Measurements from ENCODE around the gene CACNB1.

DNA sequence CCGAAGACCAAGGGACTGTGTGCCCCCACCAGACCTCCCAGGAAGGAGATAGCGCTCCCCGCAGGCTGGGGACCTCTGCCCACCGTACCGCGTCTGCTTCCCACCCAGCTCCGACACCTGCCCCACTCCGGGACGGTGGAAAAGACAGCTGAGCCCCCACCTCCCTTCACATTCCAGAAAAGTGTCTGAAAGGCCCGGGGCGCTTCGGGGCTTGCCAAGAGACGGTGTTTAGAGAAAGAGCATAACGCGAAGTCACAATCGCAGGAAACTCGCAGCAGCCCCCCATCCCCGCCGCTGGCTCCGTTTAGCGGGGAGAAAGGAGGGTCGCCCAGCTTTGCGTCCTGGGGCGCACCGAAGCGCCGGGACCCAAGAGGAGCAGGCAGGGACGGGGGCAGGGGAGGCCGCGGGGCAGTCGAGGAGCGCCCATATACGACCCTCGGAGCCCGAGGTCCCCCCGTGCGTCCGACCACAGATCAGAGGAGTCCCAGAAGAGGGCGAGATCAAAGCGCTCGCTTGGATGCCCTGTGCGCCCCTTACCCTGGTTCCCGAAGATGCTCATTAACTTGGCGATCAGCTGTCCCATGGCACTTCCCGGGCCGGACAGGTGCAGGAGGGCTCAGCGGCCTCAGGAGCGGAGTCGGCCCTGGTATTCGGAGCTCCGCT is 32.2 kb downstream of the CACNB1 start:
- TF ChIP-seq CTCF (IDR thresholded peaks at IDR 0.05) (no peak), POLR2A (IDR thresholded peaks at IDR 0.05) (no peak)

All from adrenal gland (tissue), 5 donors.